CD4-positive, alpha-beta memory T cell (primary cell): ENCODE data around the gene DNAJB13. TPM values are rescaled to one million over a fixed set of nuclear protein-coding genes. Genes with fewer than 3 reads are reported as not detected.

Experiments used
- CTCF ChIA-PET: fragments of 350-600 bp; sonication (Branson Sonifier 250); formaldehyde crosslinking; loops from one replicate; lab custom pipeline; 2021; ENCODE audit warnings: inconsistent platforms; ENCODE audit not compliant: partially characterized antibody; lab: Charles Lee
- POLR2A ChIA-PET: fragments of 350-600 bp; sonication (Branson Sonifier 250); formaldehyde crosslinking; loops from one replicate; lab custom pipeline; 2021; ENCODE audit not compliant: partially characterized antibody; lab: Charles Lee
- DNase-seq, 5 donors: peaks; one replicate each; pipeline versions ENCODE4 v3.0.0 to v3.0.0-alpha.2; 2020 to 2022; ENCODE audit warnings: mixed read lengths in 1 of 5
- H3K27ac ChIP-seq: one replicate; pipeline ENCODE4 v1.7.0; 2013; ENCODE audit warnings: low read depth, low read length
- H3K27me3 ChIP-seq: 2 replicates; pipeline ENCODE4 v1.7.0; 2013; ENCODE audit warnings: mild to moderate bottlenecking, low read length, moderate library complexity; ENCODE audit not compliant: insufficient read depth
- H3K36me3 ChIP-seq: 2 replicates; pipeline ENCODE4 v1.7.0; 2013; ENCODE audit warnings: mild to moderate bottlenecking, low read length, moderate library complexity; ENCODE audit not compliant: insufficient read depth
- H3K4me1 ChIP-seq: 2 replicates; pipeline ENCODE4 v1.7.0; 2013; ENCODE audit warnings: mild to moderate bottlenecking, low read length, moderate library complexity; ENCODE audit not compliant: insufficient read depth
- H3K4me3 ChIP-seq, 2 donors: one replicate each; pipeline ENCODE4 v1.7.0; 2013; ENCODE audit warnings: low read length in 2 of 2, mild to moderate bottlenecking in 1 of 2
- H3K9me3 ChIP-seq, 2 donors: one replicate each; pipeline ENCODE4 v1.7.0; 2013; ENCODE audit warnings: low read length in 2 of 2, control low read depth in 1 of 2; ENCODE audit not compliant: control insufficient read depth in 1 of 2
- H3K27ac Mint-ChIP-seq, 7 donors: one replicate each; pipeline ENCODE4 v1.8.0; 2020 to 2021; ENCODE audit warnings: mixed read lengths in 7 of 7, mild to moderate bottlenecking in 6 of 7, inconsistent platforms in 3 of 7, moderate library complexity in 3 of 7
- H3K27me3 Mint-ChIP-seq, 2 donors: one replicate each; pipeline ENCODE4 v1.8.0; 2020 to 2021; ENCODE audit warnings: mixed read lengths in 2 of 2
- H3K36me3 Mint-ChIP-seq, 2 donors: one replicate each; pipeline ENCODE4 v1.8.0; 2020 to 2021; ENCODE audit warnings: mixed read lengths in 2 of 2, inconsistent platforms in 1 of 2, mild to moderate bottlenecking in 1 of 2
- H3K4me1 Mint-ChIP-seq, 4 donors: one replicate each; pipeline ENCODE4 v1.8.0; 2020 to 2021; ENCODE audit warnings: mixed read lengths in 4 of 4, mild to moderate bottlenecking in 1 of 4
- H3K4me3 Mint-ChIP-seq, 8 donors: one replicate each; pipeline ENCODE4 v1.8.0; 2020 to 2021; ENCODE audit warnings: mixed read lengths in 8 of 8, mild to moderate bottlenecking in 7 of 8, moderate library complexity in 6 of 8, inconsistent platforms in 3 of 8
- H3K9me3 Mint-ChIP-seq, 8 donors: one replicate each; pipeline ENCODE4 v1.8.0; 2020 to 2021; ENCODE audit warnings: mixed read lengths in 8 of 8, mild to moderate bottlenecking in 5 of 8, inconsistent platforms in 3 of 8, moderate library complexity in 1 of 8
- intact Hi-C: fragments of 100-400 bp; cut with micrococcal nuclease; formaldehyde crosslinking; loops from one replicate; pipeline ENCODE4 v1.15.1; 2023
- polyA plus RNA-seq, 2 donors: library from polyadenylated mRNA; unstranded; fragments of 300-500 nt; fragmentation: Illumina TruSeq; gene quantifications; one replicate each; pipeline ENCODE4 v1.2.3, GENCODE V29; 2021
- total RNA-seq, 2 experiments: library from RNA; stranded (reverse); gene quantifications; one replicate each; pipeline ENCODE4 v1.2.3, GENCODE V29; 2021

DNAJB13 gene
- total and polyA plus RNA-seq, 4 experiments from 2014 or later: 0.23 to 0.53 (median 0.30) TPM; not detected in 1

- peaks cover 0 to 6% of the 10 kb centered on the region in 2 donors for H3K36me3 Mint-ChIP-seq
- peaks cover 36 to 95% (median 75%) of the 10 kb centered on the region in 4 donors for H3K4me1 Mint-ChIP-seq
- POLR2A ChIA-PET: interaction anchor here (0.5 to 35.3 kb wide), 6 partner anchors 7 to 165 kb away, joined by 3 to 2221 read pairs (median 5); partner anchors contain the start of genes C2CD3, PPME1 and UCP2
- Histone ChIP-seq H3K4me1 (peaks cover 100% of the 10 kb centered on the region), H3K9me3 (no peaks in the 10 kb centered on the region), H3K27me3 (no peaks in the 10 kb centered on the region), H3K36me3 (no peaks in the 10 kb centered on the region), H3K4me3 (peak overlapping the region; percentile 10 to 39), H3K27ac (peak overlapping the region; percentile 73)
- intact Hi-C loops: loop anchor here (1.0 to 2.0 kb wide), 2 partner anchors 14 to 30 kb away; no protein-coding TSS in a partner anchor
- peaks cover 0 to 2% (median 0%) of the 10 kb centered on the region in 8 donors for H3K9me3 Mint-ChIP-seq
- DNase-seq: no peak
- peak overlapping the region; percentile 94 to 99 (median 96) for H3K27ac Mint-ChIP-seq
- CTCF ChIA-PET: interaction anchor here (0.6 to 2.3 kb wide), 10 partner anchors 10 to 51 kb away, joined by 3 to 13 read pairs (median 3); no protein-coding TSS in a partner anchor
- H3K27me3 Mint-ChIP-seq: no peaks in the 10 kb centered on the region
- H3K4me3 Mint-ChIP-seq: peak overlapping the region in 7 of 8 donors; percentile 51 to 87 (median 71)
Observed at GRCh38 chr11:74010306-74011300, 59.8 kb downstream of the DNAJB13 start.

DNA sequence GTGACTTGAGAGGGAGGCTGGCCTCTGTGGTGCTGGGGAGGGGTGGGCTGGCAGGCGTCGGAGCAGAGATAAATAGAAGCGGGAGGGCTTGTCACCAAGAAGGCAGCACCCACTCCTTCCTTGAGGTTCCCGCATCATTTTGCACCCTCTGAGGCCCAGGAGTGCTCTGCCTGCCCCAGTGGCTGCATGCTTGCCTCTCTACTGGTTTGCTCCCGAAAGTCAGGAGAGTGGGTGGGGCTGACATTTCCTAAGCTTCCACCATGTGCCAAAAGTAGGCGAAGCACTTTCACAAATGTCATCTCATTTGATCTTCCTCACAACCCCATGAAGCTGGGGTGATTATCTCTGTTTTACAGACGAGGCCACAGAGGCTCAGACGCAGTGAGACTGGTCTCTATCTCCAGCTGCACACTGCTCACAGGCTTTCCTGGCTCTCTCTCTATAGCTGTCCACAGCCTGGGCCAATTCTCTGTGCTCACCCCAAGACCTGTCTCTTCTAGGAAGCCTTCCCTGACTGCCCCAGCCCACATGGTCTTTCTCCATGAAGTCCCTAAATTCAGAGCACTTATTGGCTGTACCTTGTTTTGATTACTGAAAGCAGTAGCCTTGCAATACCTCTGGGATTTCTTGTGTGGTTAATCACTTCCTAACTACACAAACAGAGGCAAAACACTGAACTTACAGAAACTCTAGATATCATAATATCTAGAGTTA, 60.7 kb downstream of the DNAJB13 start:
- Histone ChIP-seq H3K36me3 (no peaks in the 10 kb centered on the region), H3K27ac (peak overlapping the region; percentile 73), H3K27me3 (no peaks in the 10 kb centered on the region), H3K4me1 (peaks cover 100% of the 10 kb centered on the region), H3K9me3 (no peaks in the 10 kb centered on the region), H3K4me3 (peak overlapping the region; percentile 10 to 39)
- no peaks in the 10 kb centered on the region for H3K27me3 Mint-ChIP-seq
- H3K4me3 Mint-ChIP-seq: peak overlapping the region; percentile 41 to 87 (median 68)
- ChIA-PET CTCF (interaction anchor here (0.6 to 2.3 kb wide), 11 partner anchors 9 to 139 kb away, joined by 3 to 13 read pairs (median 3); no protein-coding TSS in a partner anchor), POLR2A (interaction anchor here (1.0 to 35.3 kb wide), 6 partner anchors 8 to 160 kb away, joined by 3 to 2221 read pairs (median 4); partner anchors contain the start of genes C2CD3, PPME1 and UCP2)
- DNase-seq: peak; percentile 62 to 76 (median 69)
- peak overlapping the region; percentile 94 to 99 (median 96) for H3K27ac Mint-ChIP-seq
- peaks cover 0 to 2% (median 0%) of the 10 kb centered on the region in 8 donors for H3K9me3 Mint-ChIP-seq
- intact Hi-C loops: loop anchor here (1.0 to 2.0 kb wide), 2 partner anchors 15 to 31 kb away; no protein-coding TSS in a partner anchor
- H3K36me3 Mint-ChIP-seq: peaks cover 6% of the 10 kb centered on the region in 2 donors
- peaks cover 27 to 95% (median 77%) of the 10 kb centered on the region in 4 donors for H3K4me1 Mint-ChIP-seq

GRCh38 chr11:74012074-74012809, 61.4 kb downstream of the DNAJB13 start:
- H3K27ac ChIP-seq: peak overlapping the region; percentile 73
- peaks cover 21 to 97% (median 79%) of the 10 kb centered on the region in 4 donors for H3K4me1 Mint-ChIP-seq
- peaks cover 100% of the 10 kb centered on the region for H3K4me1 ChIP-seq
- no peaks in the 10 kb centered on the region for H3K36me3 ChIP-seq
- peak overlapping the region in 1 of 2 donors; percentile 39 for H3K4me3 ChIP-seq
- DNase-seq: no peak
- H3K36me3 Mint-ChIP-seq: peaks cover 6 to 13% of the 10 kb centered on the region in 2 donors
- H3K9me3 ChIP-seq: no peaks in the 10 kb centered on the region
- H3K27me3 Mint-ChIP-seq: no peaks in the 10 kb centered on the region
- no peaks in the 10 kb centered on the region for H3K27me3 ChIP-seq
- peaks cover 0 to 2% (median 0%) of the 10 kb centered on the region in 8 donors for H3K9me3 Mint-ChIP-seq
- H3K4me3 Mint-ChIP-seq: peak overlapping the region; percentile 41 to 87 (median 68)
- intact Hi-C loops: no loop called here
- POLR2A ChIA-PET: interaction anchor here (1.0 to 35.3 kb wide), 6 partner anchors 8 to 159 kb away, joined by 3 to 2221 read pairs (median 4); partner anchors contain the start of genes C2CD3, PPME1 and UCP2
- CTCF ChIA-PET: interaction anchor here (0.6 to 2.3 kb wide), 11 partner anchors 8 to 138 kb away, joined by 3 to 13 read pairs (median 3); no protein-coding TSS in a partner anchor
- peak overlapping the region; percentile 94 to 99 (median 96) for H3K27ac Mint-ChIP-seq

DNA sequence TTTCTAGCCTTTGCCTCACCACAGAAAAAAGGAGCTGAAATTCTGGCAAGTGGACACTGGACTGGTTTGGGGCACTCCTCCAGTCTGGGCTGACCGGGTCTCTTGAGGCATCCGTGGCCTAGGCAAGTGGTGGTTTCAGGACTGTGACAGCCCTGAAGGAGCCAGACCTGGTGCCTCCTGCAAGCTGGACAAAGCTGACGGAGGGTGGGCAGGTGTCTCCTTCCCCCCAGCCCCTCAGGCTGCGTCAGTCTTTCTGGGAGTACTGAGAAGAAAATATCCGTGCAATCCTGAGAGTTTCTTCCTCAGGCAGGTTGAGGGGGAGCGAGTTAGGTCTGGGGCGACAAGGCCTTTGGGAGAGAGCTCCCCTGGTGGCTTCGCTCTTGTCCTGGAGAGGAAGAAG, 62.3 kb downstream of the DNAJB13 start:
- H3K4me1 Mint-ChIP-seq: peaks cover 12 to 94% (median 73%) of the 10 kb centered on the region in 4 donors

DNA sequence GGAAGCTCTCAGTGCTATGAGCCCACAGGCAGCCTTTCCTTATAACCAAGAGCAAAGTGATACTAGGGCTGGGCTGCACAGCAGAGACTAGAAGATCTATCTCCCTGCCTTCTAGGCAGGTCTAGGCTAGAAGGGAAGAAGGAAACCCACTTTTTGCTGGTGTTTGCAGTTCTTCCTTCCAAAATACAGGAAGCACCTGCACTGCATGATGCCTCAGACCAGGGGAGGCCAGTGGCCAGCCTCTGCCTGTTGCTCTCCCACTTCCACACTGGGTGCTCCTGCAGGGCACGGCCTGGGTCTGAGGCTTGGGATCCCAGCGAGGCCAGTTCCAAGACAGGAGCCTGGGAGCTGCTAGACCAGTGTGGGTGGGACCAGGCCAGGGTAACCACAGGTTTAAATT, 64.1 kb downstream of the DNAJB13 start:
- H3K9me3 ChIP-seq: no peaks in the 10 kb centered on the region
- Mint-ChIP-seq H3K9me3 (peaks cover 0 to 2% (median 0%) of the 10 kb centered on the region in 8 donors), H3K36me3 (peaks cover 6 to 13% of the 10 kb centered on the region in 2 donors), H3K27ac (peak overlapping the region; percentile 89 to 99 (median 95)), H3K27me3 (no peaks in the 10 kb centered on the region), H3K4me3 (peak overlapping the region in 6 of 8 donors; percentile 31 to 80 (median 48)), H3K4me1 (peaks cover 0 to 85% (median 69%) of the 10 kb centered on the region in 4 donors)
- no peaks in the 10 kb centered on the region for H3K27me3 ChIP-seq
- H3K4me3 ChIP-seq: no peak overlapping the region
- no peaks in the 10 kb centered on the region for H3K36me3 ChIP-seq
- peaks cover 93% of the 10 kb centered on the region for H3K4me1 ChIP-seq
- peak overlapping the region; percentile 43 for H3K27ac ChIP-seq
- DNase-seq: no peak
- intact Hi-C loops: no loop called here
- ChIA-PET CTCF (interaction anchor here (1.2 to 3.0 kb wide), 4 partner anchors 10 to 51 kb away, joined by 3 to 12 read pairs (median 6); no protein-coding TSS in a partner anchor), POLR2A (interaction anchor here (0.9 to 35.3 kb wide), 4 partner anchors 11 to 34 kb away, joined by 3 to 2221 read pairs (median 22); partner anchors contain the start of gene UCP2)

More for the DNA sequence above, 62.3 kb downstream of the DNAJB13 start:
- no peaks in the 10 kb centered on the region for H3K27me3 Mint-ChIP-seq
- H3K4me3 Mint-ChIP-seq: peak overlapping the region in 1 of 8 donors; percentile 71
- Histone ChIP-seq H3K4me1 (peaks cover 93% of the 10 kb centered on the region), H3K4me3 (no peak overlapping the region), H3K9me3 (no peaks in the 10 kb centered on the region), H3K27ac (peak overlapping the region; percentile 43), H3K27me3 (no peaks in the 10 kb centered on the region), H3K36me3 (no peaks in the 10 kb centered on the region)
- H3K9me3 Mint-ChIP-seq: peaks cover 0 to 2% (median 0%) of the 10 kb centered on the region in 8 donors
- peak overlapping the region; percentile 94 to 99 (median 96) for H3K27ac Mint-ChIP-seq
- ChIA-PET CTCF (interaction anchor here (0.6 to 1.7 kb wide), 3 partner anchors 18 to 41 kb away, joined by 3 to 6 read pairs (median 3); no protein-coding TSS in a partner anchor), POLR2A (interaction anchor here (5.1 to 35.3 kb wide), 2 partner anchors 9 to 32 kb away, joined by 39 to 2221 read pairs; partner anchors contain the start of gene UCP2)
- H3K36me3 Mint-ChIP-seq: peaks cover 6 to 13% of the 10 kb centered on the region in 2 donors
- intact Hi-C loops: no loop called here
- peak in 1 of 5 donors; percentile 31 for DNase-seq
